Fibroblast of pulmonary artery (primary cell): ENCODE measurements around the gene TRDMT1.

Experiments
- DNase-seq: peaks from one replicate; pipeline ENCODE4 v3.0.0-alpha.2; 2010; ENCODE audit warnings: low read depth
- H3K4me3 ChIP-seq: replicated peaks from 2 replicates; pipeline ENCODE4 v1.5.1; 2011; ENCODE audit warnings: low read depth, mild to moderate bottlenecking, control low read depth, low read length, moderate library complexity
- TF ChIP-seq, protein P1 (sequence below): IDR thresholded peaks from 2 replicates; pipeline ENCODE4 v1.5.1; 2011; ENCODE audit warnings: mild to moderate bottlenecking, control low read depth, low read length, inconsistent platforms; ENCODE audit errors: missing control alignments

The TRDMT1 gene

GRCh38 chr10:17216217-17216900 is 14.9 kb upstream of the TRDMT1 start:
- TF ChIP-seq, protein P1, sequence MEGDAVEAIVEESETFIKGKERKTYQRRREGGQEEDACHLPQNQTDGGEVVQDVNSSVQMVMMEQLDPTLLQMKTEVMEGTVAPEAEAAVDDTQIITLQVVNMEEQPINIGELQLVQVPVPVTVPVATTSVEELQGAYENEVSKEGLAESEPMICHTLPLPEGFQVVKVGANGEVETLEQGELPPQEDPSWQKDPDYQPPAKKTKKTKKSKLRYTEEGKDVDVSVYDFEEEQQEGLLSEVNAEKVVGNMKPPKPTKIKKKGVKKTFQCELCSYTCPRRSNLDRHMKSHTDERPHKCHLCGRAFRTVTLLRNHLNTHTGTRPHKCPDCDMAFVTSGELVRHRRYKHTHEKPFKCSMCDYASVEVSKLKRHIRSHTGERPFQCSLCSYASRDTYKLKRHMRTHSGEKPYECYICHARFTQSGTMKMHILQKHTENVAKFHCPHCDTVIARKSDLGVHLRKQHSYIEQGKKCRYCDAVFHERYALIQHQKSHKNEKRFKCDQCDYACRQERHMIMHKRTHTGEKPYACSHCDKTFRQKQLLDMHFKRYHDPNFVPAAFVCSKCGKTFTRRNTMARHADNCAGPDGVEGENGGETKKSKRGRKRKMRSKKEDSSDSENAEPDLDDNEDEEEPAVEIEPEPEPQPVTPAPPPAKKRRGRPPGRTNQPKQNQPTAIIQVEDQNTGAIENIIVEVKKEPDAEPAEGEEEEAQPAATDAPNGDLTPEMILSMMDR: no peak
- DNase-seq: peak; percentile 99
- no peak overlapping the region for H3K4me3 ChIP-seq

DNA sequence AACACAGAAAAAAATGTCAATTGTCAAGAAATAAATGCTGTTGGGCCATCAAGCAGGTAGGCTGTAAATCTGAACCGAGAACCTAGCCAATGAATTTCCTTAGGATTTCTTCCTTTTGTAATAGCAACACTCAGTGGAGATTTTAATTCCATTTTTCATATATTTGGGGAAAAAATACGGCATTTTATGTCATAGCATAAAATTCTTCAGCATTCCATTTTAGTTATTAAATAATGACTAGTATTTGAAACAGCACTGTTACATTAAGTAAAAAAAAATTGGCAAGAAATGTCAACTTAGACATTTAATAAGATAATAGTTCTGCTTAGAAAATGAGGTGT is 14.3 kb upstream of the TRDMT1 start:
- no peak for DNase-seq
- TF ChIP-seq, protein P1: no peak
- no peak overlapping the region for H3K4me3 ChIP-seq

DNA sequence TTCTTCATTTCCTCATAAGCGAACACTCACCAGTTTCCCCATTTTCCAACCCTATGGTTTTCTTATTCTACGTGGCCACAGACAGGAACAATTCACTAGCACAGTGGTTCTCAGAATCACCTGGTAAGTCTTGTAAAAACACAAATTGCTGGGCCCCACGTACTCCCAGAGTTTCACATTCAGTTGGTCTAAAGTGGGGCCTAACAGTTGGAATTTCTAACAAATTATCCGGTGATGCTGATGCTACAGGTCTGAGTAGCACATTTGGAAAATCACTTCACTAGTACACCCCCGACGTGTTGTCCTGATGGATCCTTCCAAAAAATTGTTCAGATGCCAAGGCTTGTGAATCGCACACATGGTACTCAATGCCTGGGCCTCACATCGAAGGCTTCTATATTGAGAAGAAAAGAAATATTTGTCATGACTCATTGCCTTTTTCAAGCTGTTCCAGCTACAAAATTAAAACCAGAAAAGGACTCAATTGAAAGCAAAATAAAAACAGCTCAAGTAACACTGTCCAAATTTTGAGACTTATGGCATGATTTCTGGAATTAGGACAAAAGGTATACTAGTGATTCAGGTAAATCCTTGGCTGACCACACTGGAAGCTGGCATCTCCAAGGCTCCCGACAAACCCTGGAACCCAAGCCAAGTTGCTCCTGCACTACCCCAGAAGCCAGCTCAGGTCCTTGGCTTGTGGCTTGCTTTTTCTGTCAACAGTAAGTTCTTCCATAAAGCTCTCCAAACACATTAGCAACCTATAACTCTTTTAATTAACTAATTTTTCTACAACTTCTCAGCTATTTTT is 13.7 kb upstream of the TRDMT1 start:
- DNase-seq: peak; percentile 79
- TF ChIP-seq, protein P1: no peak
- no peak overlapping the region for H3K4me3 ChIP-seq

- TF ChIP-seq, protein P1: no peak
- H3K4me3 ChIP-seq: no peak overlapping the region
- DNase-seq: peak; percentile 55
These were observed 13.1 kb upstream of the TRDMT1 start for GRCh38 chr10:17214526-17214925.

GRCh38 chr10:17213646-17214349 is 12.3 kb upstream of the TRDMT1 start:
- DNase-seq: peak; percentile 46
- H3K4me3 ChIP-seq: no peak overlapping the region

GRCh38 chr10:17212802-17213221 is 11.3 kb upstream of the TRDMT1 start:
- no peak for DNase-seq
- H3K4me3 ChIP-seq: no peak overlapping the region
- TF ChIP-seq, protein P1: no peak

More at GRCh38 chr10:17213646-17214349, 12.3 kb upstream of the TRDMT1 start:
- TF ChIP-seq, protein P1: no peak
